Putamen (tissue), 1 donor: ENCODE measurements around the gene SMIM35.
A peak's percentile ranks its signal among the peaks of the same experiment; 100 is the strongest.

ENCODE experiments used
- DNase-seq: peaks from one replicate; pipeline ENCODE4 v3.0.0-alpha.2; 2016; ENCODE audit warnings: low spot score

The SMIM35 gene

GRCh38 chr11:118002541-118003423, 84.0 kb downstream of the SMIM35 start:
- no peak for DNase-seq

- no peak for DNase-seq
Measured at GRCh38 chr11:118002010-118002540, 84.7 kb downstream of the SMIM35 start.

- no peak for DNase-seq
Measured at GRCh38 chr11:118001494-118001971, 85.2 kb downstream of the SMIM35 start.

- no peak for DNase-seq
Measured at GRCh38 chr11:118000850-118001228, 85.9 kb downstream of the SMIM35 start.

GRCh38 chr11:118000067-118000849, 86.5 kb downstream of the SMIM35 start:
- DNase-seq, result no peak

- DNase-seq, result no peak
Measured at GRCh38 chr11:117999354-117999993, 87.3 kb downstream of the SMIM35 start.

- no peak for DNase-seq
Measured at GRCh38 chr11:117998664-117999353, 88.0 kb downstream of the SMIM35 start.

GRCh38 chr11:117997823-117998579, 88.8 kb downstream of the SMIM35 start:
- no peak for DNase-seq

GRCh38 chr11:117997406-117997805, 89.4 kb downstream of the SMIM35 start:
- DNase-seq, result no peak

- no peak for DNase-seq
Measured at GRCh38 chr11:117996058-117996457, 90.7 kb downstream of the SMIM35 start.

- DNase-seq, result no peak
Measured at GRCh38 chr11:117995472-117995871, 91.3 kb downstream of the SMIM35 start.

- DNase-seq, result no peak
Measured at GRCh38 chr11:117993988-117994745, 92.6 kb downstream of the SMIM35 start.

- no peak for DNase-seq
Measured at GRCh38 chr11:117992620-117993019, 94.1 kb downstream of the SMIM35 start.

GRCh38 chr11:117992136-117992535, 94.6 kb downstream of the SMIM35 start:
- no peak for DNase-seq

- DNase-seq, result no peak
Measured at GRCh38 chr11:117989351-117990102, 97.2 kb downstream of the SMIM35 start.

- no peak for DNase-seq
Measured at GRCh38 chr11:117986981-117987574, 99.7 kb downstream of the SMIM35 start.

GRCh38 chr11:117985953-117986887, 100.5 kb downstream of the SMIM35 start, which contains the start of gene IL10RA:
IL10RA (plus strand) TSS chr11:117986394; CDS start chr11:117986468, 74 bp downstream.
- peak; percentile 75 for DNase-seq

GRCh38 chr11:117984476-117984875, 102.3 kb downstream of the SMIM35 start:
- DNase-seq, result no peak
